ENCODE measurements around the gene CYSTM1.
A peak's percentile ranks its signal among the peaks of the same experiment; 100 is the strongest.

The CYSTM1 gene

DNA sequence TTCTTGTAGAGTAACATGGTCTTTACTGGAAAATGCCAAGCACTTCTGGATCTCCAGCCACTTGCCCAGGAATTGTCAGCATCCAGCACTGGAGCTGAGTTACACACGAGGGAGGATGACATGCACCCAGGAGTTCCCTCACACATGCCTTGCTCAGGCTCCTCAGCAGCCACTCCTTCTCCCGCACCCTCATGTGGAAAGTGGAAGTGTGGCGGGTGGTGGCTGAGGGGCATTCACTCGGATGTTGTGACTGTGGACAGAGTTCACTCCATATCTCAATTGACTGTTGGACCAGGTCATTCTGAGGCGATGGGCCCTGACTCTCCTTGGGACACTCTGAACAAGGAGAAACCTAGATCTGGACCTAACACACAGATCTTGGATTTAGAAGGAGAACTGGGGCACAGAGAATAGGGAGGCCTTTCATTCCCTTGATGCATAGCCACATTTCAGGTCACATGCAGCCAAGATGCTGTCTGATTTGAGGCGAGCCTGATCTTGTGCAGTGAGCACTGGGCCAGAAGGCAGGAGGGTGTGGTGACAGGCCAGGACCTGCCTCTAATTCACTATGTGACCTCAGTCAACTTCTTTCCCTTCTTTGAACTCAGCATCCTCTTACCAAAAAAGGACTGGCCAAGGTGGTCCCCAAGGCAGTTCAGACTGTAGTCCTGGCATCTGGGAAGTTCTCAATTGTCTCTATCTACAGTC is 62.1 kb downstream of the CYSTM1 start:
- DNase-seq (ENCODE audit: low spot score): no peak

GRCh38 chr5:140238756-140239155 is 63.8 kb downstream of the CYSTM1 start:
- DNase-seq (ENCODE audit: low spot score): no peak

DNA sequence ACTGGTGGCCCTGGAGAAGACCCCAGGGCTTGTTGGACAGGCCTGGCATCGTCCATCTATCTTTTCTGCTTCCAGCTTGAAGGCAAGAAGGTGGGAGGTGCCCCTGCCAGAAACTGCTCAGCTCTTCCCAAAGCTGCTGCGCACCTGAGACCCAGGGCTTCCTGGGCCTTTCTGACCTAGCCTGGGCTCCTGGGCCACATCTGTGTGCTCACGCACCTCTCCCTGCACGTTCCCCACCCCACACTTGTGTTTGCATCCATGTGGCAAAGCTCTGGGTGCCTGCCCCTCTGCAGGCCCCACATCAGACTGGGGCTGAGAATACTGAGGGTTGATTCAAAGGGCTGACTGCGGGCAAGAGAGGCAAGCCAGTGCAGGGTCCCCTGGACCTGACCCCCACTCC is 64.5 kb downstream of the CYSTM1 start:
- no peak for DNase-seq (ENCODE audit: low spot score)

DNA sequence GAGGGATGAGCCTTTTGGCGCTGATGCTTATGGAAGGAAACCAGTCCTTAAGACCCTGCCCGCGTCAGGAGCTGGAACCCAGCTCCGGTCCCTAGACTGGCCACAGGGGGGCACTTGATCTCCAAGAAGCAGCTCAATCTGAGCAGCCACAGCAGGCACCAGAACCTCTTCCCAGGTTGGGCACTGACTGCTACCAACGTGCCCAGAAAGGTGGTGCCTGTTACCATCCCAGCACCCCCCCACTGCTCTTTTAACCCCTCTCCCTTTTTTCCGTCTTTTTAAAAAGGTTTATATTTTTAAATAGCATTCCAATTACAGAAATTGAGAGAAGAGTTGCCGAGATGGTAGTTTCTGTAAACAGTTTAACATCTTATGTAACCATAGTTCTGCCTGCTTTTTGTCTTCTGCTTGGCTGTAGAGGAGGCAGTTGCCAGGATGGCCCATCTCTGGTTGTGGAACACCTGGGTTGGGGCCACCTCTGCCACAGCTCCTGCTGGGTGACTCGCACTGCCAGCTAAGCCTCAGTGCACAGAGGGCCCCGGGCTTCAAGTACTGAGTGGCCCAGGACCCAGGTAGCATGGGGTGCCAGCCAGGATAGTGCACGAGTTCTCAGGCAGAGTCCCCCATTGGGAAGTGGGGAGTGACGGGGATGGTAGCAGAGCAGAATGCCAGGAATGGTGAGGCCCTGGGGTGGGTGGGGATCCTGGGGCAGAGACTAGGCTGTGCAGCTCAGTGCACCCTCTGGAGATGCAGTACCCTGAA is 65.1 kb downstream of the CYSTM1 start:
- DNase-seq (ENCODE audit: low spot score): peak; percentile 53

GRCh38 chr5:140240987-140241706 is 66.2 kb downstream of the CYSTM1 start:
- DNase-seq (ENCODE audit: low spot score): peak; percentile 20

DNA sequence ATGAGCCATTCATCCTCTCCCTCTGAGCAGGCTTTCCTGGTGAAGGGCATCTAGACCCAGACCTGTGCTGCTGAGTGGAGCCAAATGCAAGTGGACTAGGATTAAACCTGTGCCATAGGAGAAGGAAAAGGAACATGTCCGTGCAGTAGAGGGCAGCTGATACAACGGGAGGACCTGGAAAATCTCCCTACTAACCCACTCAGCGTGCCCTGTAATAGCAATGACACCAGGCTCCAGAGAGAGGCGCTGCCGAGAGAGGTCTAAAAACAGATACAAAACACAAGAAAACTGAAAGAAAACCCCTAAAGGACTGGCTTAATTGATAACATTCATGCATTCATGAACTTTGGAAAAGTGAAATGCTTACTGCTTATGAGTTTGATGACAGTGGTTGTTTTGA is 67.1 kb downstream of the CYSTM1 start:
- DNase-seq (ENCODE audit: low spot score): no peak

GRCh38 chr5:140242890-140243585 is 68.0 kb downstream of the CYSTM1 start:
- DNase-seq (ENCODE audit: low spot score): no peak

GRCh38 chr5:140243706-140244250 is 68.8 kb downstream of the CYSTM1 start:
- DNase-seq (ENCODE audit: low spot score): no peak

DNA sequence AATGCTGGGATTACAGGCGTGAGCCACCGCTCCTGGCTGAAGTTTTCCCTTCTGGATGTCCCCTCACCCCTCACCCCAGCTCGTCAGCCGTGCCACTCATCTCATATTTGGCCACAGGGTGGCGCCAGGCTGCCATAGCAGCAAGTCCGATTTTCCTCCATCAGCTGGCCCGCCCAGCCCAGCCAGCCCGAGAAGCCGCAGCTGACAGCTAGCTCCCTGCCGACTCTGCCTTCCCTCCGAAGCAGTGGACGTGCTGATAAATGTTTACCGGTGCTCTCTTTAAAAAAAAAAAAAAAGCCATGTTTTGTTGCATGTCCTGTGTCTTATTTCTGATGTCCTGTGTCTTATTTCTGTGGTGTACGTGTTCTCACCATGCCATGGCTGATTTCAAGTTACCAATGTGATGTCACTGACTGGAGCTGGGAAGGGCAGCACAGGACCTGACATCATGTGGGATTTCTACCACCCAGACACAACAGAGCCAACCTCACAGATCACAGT is 69.6 kb downstream of the CYSTM1 start:
- peak; percentile 76 for DNase-seq (ENCODE audit: low spot score)

DNA sequence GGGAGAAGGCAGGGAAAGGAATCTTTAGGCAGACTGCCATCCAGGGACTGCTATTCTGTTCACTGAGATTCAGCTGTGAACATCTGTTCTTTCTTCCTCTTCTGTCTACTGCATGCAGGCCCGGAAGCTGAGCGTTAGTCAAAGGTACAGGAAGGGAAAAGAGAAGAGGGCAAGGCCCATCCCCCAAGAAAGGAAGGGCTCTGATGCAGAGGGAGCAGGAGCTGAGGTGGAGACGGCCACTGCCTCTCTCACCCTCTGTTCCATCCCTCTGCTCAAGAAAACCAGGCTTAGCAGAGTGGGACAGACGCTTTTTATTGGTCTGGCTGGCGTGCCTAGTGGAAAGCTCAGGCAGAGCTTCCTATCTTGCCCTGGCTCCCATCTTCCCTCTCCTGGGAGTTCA is 70.4 kb downstream of the CYSTM1 start:
- DNase-seq (ENCODE audit: low spot score): no peak

DNA sequence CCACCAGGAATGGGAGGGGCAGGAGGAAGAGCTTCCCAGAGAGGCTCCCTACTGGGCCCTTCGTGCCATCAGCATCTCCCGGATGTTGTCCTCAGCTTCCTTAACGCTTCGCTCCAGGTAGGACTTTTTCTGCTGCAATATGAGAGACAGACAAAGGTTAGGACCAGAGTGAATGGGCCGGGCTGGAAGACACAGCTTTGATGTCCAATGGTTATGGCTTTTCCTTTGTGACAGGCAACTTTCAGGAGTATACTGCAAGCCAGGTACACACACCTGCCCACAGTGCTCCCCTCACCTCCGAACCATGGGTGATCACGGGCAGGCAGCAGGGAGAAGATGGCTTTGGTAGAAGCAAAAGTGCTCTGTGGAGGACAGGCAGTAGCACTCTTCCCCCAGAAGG is 70.9 kb downstream of the CYSTM1 start:
- DNase-seq (ENCODE audit: low spot score): no peak

GRCh38 chr5:140246378-140247122 is 71.6 kb downstream of the CYSTM1 start:
- DNase-seq (ENCODE audit: low spot score): no peak

- DNase-seq (ENCODE audit: low spot score): no peak
Observed at GRCh38 chr5:140248414-140248813, 73.4 kb downstream of the CYSTM1 start.

- no peak for DNase-seq (ENCODE audit: low spot score)
Observed at GRCh38 chr5:140249536-140249935, 74.5 kb downstream of the CYSTM1 start.

- DNase-seq (ENCODE audit: low spot score): no peak
Observed at GRCh38 chr5:140250386-140250785, 75.4 kb downstream of the CYSTM1 start.

- no peak for DNase-seq (ENCODE audit: low spot score)
Observed at GRCh38 chr5:140251527-140251973, 76.6 kb downstream of the CYSTM1 start.

- DNase-seq (ENCODE audit: low spot score): no peak
Observed at GRCh38 chr5:140252470-140253126, 77.6 kb downstream of the CYSTM1 start.

- DNase-seq (ENCODE audit: low spot score): no peak
Observed at GRCh38 chr5:140253985-140254384, 79.0 kb downstream of the CYSTM1 start.

DNA sequence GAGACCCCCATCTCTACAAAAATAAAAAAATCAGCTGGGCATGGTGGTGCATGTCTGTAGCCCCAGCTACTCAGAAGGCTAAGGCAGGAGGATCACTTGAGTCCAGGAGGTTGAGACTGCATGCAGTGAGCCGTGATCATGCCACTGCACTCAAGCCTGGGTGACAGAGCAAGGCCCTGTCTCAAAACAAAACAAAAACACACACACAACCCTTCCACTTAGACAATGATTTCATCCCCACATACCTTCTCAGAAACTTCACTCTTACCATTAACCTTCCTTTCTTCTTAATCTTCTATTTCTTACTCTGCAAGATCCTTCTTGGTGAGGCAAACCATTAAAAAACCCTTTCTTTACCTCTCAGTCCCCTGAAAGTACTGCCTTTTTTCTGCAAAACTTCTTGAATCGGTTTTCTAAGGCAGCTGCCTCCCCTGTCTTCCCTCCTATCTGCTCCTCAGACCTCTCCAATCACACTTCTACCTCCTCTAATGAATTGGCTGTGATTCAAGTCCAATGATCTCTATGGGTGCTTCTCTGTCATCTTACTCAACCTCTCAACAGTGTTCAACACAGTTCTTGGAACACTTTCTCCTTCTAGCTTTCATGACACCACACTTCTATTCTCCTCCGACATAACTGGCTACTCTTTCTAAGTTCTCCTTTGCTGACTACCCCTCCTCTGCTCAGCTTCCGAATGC is 80.6 kb downstream of the CYSTM1 start:
- DNase-seq (ENCODE audit: low spot score): no peak

GRCh38 chr5:140256726-140257125 is 81.7 kb downstream of the CYSTM1 start:
- DNase-seq (ENCODE audit: low spot score): no peak
